ENCODE measurements around the gene UGT1A3.
"Not testable (repeated sequence)": the region's sequence is repeated elsewhere in the genome, so short reads cannot be mapped to it uniquely, and the experiment has no call there.

UGT1A3 gene

DNA sequence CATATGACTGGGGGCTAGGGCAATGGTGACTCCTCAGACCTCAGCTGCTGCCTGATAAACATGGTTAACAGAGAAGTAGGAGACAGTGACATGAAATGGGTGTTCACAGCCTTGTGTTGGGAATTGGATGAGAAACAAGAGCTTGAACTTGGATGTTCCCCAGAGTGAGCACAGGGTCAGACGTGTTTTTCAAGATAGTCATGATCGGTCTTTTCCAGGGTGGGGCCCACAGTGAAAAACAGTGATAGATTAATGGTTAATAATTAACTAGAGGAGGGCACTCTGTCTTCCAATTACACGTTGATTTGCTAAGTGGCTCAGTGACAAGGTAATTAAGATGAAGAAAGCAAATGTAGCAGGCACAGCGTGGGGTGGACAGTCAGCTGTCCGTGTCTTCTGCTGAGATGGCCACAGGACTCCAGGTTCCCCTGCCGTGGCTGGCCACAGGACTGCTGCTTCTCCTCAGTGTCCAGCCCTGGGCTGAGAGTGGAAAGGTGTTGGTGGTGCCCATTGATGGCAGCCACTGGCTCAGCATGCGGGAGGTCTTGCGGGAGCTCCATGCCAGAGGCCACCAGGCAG is at the start of gene UGT1A3:
TSS of gene UGT1A3 (plus strand) at position 320 of the 579 bp plus-strand sequence. CDS start at position 405, 85 bp downstream.
- no peak for DNase-seq (ENCODE audit: low spot score)

GRCh38 chr2:233679196-233679595 is 49.6 kb upstream of the UGT1A3 start:
- DNase-seq (ENCODE audit: low spot score) = no peak

DNA sequence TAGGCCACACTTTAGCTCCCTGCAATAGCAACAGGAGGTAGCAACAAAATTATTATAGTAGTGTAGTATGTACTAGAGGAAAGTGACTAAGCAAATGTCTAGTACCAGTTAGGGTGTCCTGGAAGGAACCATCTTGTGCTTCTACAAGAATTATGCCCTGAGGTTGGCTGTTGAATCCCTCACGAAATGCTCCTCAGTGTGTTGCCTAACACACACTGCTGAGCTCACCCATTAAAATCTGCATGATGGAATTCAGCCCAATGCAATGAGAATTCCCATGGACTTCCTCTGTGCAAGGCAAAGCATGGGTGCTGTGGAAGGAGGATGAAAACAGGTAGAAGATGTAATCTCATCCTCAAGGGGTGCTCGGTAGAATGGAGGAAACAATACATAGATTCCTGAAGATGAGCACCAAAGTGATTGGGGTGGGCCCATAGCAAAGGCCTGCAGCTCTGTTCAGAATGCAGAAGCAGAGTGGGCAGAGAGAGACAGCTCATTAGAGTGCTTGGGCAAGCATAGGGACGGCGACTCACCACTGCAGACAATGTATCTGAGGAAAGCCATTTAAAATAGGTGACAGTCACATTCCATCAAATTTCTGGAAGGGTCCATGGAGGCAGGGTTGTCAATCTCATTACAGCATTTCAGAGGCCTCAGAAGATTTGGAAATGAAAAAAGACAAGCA is 48.3 kb upstream of the UGT1A3 start:
- no peak for DNase-seq (ENCODE audit: low spot score)

- no peak for DNase-seq (ENCODE audit: low spot score)
Measured at GRCh38 chr2:233681521-233682099, 47.2 kb upstream of the UGT1A3 start, which contains the start of gene UGT1A7. Gene UGT1A7, plus strand, starts transcription at chr2:233681901. Its CDS starts 37 bp downstream, at chr2:233681938.

DNA sequence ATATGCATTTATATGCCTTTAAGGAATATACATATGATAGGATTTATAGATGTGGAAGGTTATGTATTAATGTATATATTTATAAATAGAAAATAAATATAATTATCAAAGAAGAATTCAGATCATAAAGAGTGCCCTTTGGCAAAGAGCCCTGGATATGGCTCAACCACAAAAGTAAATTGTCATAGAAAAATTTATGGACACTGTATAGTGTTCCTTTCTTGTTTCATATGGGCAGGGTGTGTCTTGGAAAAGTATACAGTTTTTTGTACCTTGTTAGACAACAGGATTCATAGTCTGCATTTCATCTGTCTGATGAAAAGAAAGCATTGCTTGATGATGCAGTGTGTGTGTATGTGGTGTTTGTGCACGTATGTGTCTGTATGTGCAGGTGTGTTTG is 44.2 kb upstream of the UGT1A3 start:
- DNase-seq (ENCODE audit: low spot score) = no peak

- no peak for DNase-seq (ENCODE audit: low spot score)
Measured at GRCh38 chr2:233686928-233687327, 41.9 kb upstream of the UGT1A3 start.

DNA sequence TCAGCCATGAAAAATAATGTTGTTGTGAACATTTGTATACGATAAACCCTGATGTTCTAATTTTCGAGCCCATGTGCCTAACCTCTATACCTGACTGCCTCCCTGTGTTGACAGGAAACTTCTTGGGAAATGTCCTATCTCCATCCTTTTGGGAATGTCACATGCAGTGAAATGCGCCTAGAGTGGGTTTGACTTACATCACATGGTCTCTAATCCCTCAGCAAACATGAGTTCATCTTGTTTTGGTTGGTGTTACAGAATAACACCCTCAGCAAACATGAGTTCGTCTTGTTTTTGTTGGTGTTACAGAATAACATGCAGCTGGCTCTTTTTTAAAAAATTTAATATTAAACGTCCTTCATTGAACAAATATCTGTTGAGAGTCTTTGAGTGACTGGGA is 40.5 kb upstream of the UGT1A3 start:
- no peak for DNase-seq (ENCODE audit: low spot score)

DNA sequence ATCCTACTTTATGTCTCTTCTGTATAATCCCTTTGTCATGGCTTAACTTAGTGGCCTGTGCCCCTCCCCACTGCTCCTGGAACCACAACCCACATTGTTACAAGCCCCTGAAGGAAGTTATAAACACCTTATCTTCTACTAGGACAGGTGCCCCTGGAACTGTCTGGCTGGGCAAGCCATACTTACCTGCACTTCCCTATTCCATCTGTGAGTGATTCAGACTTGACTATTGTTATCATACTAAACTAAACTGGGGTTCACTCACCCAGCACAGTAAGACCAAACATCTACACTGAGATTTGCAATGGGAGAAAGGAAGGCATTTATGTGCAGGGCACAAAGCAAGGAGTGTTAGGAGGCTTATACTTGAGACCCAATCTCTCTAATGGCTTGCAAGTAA is 39.8 kb upstream of the UGT1A3 start:
- DNase-seq (ENCODE audit: low spot score) = no peak

DNA sequence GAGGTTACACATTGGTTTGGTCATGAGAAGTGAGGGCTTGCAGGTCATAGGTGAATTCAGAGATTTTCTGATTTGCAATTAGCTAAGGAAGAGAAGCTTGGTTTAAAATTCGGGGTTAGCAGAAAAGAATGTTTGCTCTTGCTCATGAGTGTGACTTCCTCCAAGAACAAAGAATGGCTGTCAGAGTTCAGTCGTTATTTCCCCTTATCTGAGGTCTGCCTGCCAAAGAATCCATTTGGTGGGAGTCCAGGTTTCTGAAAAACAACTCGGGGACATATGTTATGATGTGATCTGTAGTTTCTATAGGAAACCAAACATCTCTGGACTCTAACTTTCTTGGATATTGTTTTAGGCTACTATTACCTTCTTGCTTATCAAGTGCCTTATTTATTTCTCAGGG is 39.3 kb upstream of the UGT1A3 start:
- DNase-seq (ENCODE audit: low spot score) = no peak

DNA sequence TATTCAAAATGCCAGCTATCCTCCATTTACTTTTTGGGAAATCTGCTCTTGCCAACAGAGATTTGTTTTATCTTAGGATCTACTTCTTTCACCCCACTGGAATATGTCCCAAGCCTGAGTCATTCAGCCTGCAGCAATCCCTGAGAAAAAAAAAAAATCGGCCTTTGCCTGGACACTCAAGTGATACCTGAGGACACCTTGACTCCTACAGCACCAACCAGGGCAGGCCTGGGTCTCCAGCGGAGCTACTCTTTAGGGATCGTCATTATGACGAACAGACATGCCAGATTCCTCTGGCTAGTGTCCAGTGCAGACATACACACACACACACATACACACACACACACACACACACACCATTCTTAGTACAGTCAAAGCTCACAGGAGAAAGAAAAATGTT is 38.4 kb upstream of the UGT1A3 start:
- no peak for DNase-seq (ENCODE audit: low spot score)

DNA sequence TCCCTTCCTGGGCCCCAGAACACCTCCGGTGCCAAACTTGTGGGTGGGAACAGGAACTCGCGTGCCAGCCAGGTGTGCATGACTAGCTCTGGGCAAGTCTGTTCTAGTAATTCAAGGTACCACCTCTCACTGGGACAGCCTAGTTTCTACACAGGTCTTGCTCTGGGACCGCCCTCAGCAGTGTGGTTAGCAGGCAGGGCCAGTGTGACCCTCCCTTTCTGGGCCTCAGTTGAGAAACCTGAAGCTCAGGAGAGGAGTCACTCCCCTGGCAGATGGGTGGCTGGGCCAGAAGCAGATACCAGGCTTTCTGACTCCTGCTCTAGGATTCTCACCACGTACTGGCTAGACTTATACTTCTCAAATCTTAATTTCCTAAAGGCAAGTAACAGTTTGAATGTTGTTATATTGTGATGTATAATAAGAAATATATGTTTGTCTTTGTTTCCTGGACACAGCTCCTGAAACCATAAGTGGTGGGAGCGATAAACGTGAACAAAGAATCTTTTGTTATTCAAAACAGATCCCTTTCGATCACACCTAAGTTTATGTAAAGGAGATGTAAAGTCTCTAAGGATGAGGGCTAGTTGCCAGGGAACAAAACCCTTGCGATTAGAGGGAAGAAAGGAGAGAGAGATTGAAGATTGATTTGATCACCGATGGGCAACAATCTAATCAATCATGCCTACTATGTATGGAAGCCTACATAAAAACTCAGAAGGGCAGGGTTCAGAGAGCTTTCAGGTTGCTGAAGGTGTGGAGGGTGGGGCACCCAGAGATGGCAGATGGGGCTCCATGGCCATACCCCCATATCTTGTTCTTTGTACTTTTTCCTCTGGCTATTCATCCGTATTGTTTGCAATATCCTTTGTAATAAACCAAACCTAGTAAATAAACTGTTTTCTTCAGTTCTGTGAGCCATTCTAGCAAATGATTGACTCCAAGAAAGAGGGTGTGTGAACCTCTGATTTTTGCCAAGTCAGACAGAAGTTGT is 37.1 kb upstream of the UGT1A3 start:
- no peak for DNase-seq (ENCODE audit: low spot score)

GRCh38 chr2:233692648-233693047 is 36.2 kb upstream of the UGT1A3 start, which contains the start of gene UGT1A6:
Gene UGT1A6, plus strand, starts transcription at chr2:233692890. Its CDS starts 115 bp downstream, at chr2:233693005.
- DNase-seq (ENCODE audit: low spot score) = no peak

DNA sequence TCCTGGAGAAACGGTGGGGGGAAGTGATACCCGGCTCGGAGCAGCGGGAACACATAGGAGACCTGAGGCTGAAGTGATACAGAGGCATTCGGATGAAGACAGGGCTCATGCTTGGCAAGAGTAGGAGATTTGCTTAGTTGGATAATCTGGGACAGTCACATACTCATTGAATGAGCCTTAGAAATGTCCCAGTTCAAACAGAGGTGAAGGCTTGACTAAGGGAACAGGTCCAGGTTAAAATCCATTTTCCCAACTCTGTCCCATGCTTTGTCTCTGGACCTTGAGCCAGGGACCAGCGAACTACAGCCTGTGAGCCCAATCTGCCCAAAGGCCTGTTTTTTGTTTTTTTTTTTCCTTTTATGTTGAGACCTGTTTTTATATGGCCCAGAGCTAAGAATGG is 34.9 kb upstream of the UGT1A3 start:
- DNase-seq (ENCODE audit: low spot score) = no peak

GRCh38 chr2:233698740-233699139 is 30.1 kb upstream of the UGT1A3 start:
- DNase-seq (ENCODE audit: low spot score) = no peak

- DNase-seq (ENCODE audit: low spot score) = no peak
Measured at GRCh38 chr2:233699424-233700027, 29.3 kb upstream of the UGT1A3 start.

GRCh38 chr2:233700028-233700635 is 28.7 kb upstream of the UGT1A3 start:
- no peak for DNase-seq (ENCODE audit: low spot score)

- DNase-seq (ENCODE audit: low spot score) = not testable (repeated sequence)
Measured at GRCh38 chr2:233700842-233701241, 28.0 kb upstream of the UGT1A3 start.

DNA sequence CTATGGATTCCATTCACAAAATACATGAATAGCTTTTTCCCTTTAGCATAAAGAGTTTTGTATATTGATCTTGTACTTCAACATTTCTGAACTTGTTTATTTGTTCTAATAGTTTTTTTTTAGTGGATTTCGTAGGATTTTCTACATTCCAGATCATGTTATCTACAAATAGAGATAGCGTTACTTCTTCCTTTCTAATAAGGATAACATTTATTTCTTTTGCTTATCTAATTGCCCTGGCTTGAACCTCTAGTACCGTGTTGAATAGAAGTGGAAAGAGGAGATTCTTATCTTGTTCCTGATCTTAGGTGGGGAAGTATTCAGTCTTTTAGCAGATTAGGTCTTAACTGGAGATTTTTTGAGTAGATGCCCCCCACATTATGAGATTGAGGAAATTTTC is 26.6 kb upstream of the UGT1A3 start:
- no peak for DNase-seq (ENCODE audit: low spot score)

DNA sequence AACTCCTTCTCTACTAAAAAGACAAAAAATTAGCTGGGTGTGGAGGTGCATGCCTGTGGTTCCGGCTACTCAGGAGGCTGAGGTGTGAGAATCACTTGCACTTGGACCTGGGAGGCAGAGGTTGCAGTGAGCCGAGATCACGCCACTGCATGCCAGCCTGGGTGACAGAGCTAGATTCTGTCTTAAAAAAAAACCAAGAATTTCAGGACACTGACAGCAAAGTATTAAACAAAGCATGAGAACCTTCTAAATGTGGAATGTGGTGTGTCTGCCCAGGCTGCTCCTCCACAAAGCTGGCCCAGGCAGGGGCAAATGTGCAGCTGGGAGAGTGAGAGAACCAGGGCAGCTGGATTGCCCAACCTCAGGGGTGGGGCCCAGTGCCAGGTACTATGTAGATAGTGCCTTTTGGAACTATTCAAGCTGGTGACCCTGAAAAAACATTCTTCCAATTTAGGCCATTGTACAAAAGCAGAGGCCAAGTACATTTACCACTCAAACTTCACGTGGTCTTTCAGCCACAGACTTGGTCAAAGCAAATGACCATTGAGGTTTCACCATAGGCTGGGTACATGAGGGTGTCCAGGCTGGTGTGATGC is 22.8 kb upstream of the UGT1A3 start:
- no peak for DNase-seq (ENCODE audit: low spot score)

- no peak for DNase-seq (ENCODE audit: low spot score)
Measured at GRCh38 chr2:233706720-233707119, 22.1 kb upstream of the UGT1A3 start.

All from cerebellar cortex (tissue), 1 donor.